ENCODE results near the gene ADARB2.

The ADARB2 gene

GRCh38 chr10:1360558-1361164, 376.7 kb downstream of the ADARB2 start:
- no peak overlapping the region for H3K4me3 ChIP-seq (ENCODE audit: control insufficient read depth, low read depth, low read length)
- TF ChIP-seq CTCF (IDR thresholded peaks at IDR 0.05; ENCODE audit: control insufficient read depth, insufficient read depth, low read depth, low read length, missing control alignments), result no peak
- no peak for DNase-seq (ENCODE audit: low read depth)

GRCh38 chr10:1360011-1360557, 377.2 kb downstream of the ADARB2 start:
- H3K4me3 ChIP-seq (ENCODE audit: control insufficient read depth, low read depth, low read length), result no peak overlapping the region
- TF ChIP-seq CTCF (IDR thresholded peaks at IDR 0.05; ENCODE audit: control insufficient read depth, insufficient read depth, low read depth, low read length, missing control alignments), result no peak

GRCh38 chr10:1359626-1359955, 377.7 kb downstream of the ADARB2 start:
- no peak for TF ChIP-seq CTCF (IDR thresholded peaks at IDR 0.05; ENCODE audit: control insufficient read depth, insufficient read depth, low read depth, low read length, missing control alignments)
- no peak overlapping the region for H3K4me3 ChIP-seq (ENCODE audit: control insufficient read depth, low read depth, low read length)
- DNase-seq (ENCODE audit: low read depth), result no peak

More at GRCh38 chr10:1360011-1360557, 377.2 kb downstream of the ADARB2 start:
- DNase-seq (ENCODE audit: low read depth), result no peak

- no peak for TF ChIP-seq CTCF (IDR thresholded peaks at IDR 0.05; ENCODE audit: control insufficient read depth, insufficient read depth, low read depth, low read length, missing control alignments)
Observed at GRCh38 chr10:1358860-1359625, 378.3 kb downstream of the ADARB2 start.

GRCh38 chr10:1358147-1358546, 379.2 kb downstream of the ADARB2 start:
- DNase-seq (ENCODE audit: low read depth), result no peak
- H3K4me3 ChIP-seq (ENCODE audit: control insufficient read depth, low read depth, low read length), result no peak overlapping the region
- no peak for TF ChIP-seq CTCF (IDR thresholded peaks at IDR 0.05; ENCODE audit: control insufficient read depth, insufficient read depth, low read depth, low read length, missing control alignments)

More at GRCh38 chr10:1358860-1359625, 378.3 kb downstream of the ADARB2 start:
- no peak for DNase-seq (ENCODE audit: low read depth)
- no peak overlapping the region for H3K4me3 ChIP-seq (ENCODE audit: control insufficient read depth, low read depth, low read length)

GRCh38 chr10:1356349-1356748, 381.0 kb downstream of the ADARB2 start:
- no peak for DNase-seq (ENCODE audit: low read depth)
- no peak for TF ChIP-seq CTCF (IDR thresholded peaks at IDR 0.05; ENCODE audit: control insufficient read depth, insufficient read depth, low read depth, low read length, missing control alignments)
- H3K4me3 ChIP-seq (ENCODE audit: control insufficient read depth, low read depth, low read length), result no peak overlapping the region

All from AG09309 (cell line).